ENCODE measurements around the gene CLASRP.

Gene CLASRP

GRCh38 chr19:45097450-45097775 is 58.6 kb downstream of the CLASRP start:
- H3K36me3 ChIP-seq (ENCODE audit: low read length) = no peaks in the 10 kb centered on the region
- H3K79me2 ChIP-seq (ENCODE audit: insufficient read depth, low read length) = peaks cover 93% of the 10 kb centered on the region
- no peak for TF ChIP-seq EZH2phosphoT487 (conservative IDR thresholded peaks at IDR 0.05; ENCODE audit: low read length)
- TF ChIP-seq, protein P1, sequence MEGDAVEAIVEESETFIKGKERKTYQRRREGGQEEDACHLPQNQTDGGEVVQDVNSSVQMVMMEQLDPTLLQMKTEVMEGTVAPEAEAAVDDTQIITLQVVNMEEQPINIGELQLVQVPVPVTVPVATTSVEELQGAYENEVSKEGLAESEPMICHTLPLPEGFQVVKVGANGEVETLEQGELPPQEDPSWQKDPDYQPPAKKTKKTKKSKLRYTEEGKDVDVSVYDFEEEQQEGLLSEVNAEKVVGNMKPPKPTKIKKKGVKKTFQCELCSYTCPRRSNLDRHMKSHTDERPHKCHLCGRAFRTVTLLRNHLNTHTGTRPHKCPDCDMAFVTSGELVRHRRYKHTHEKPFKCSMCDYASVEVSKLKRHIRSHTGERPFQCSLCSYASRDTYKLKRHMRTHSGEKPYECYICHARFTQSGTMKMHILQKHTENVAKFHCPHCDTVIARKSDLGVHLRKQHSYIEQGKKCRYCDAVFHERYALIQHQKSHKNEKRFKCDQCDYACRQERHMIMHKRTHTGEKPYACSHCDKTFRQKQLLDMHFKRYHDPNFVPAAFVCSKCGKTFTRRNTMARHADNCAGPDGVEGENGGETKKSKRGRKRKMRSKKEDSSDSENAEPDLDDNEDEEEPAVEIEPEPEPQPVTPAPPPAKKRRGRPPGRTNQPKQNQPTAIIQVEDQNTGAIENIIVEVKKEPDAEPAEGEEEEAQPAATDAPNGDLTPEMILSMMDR (IDR thresholded peaks at IDR 0.05; ENCODE audit: insufficient read depth, low read length, poor library complexity, severe bottlenecking) = no peak
- no peak overlapping the region for H3K27ac ChIP-seq (ENCODE audit: low read depth, low read length)
- no peak overlapping the region for H3K9ac ChIP-seq (ENCODE audit: low read length)
- H3K27me3 ChIP-seq (ENCODE audit: low read length) = no peaks in the 10 kb centered on the region
- H3K9me2 ChIP-seq (replicated peaks; ENCODE audit: insufficient read depth, low read length) = no peaks in the 10 kb centered on the region
- H3K4me3 ChIP-seq (ENCODE audit: insufficient read depth, low read length, poor library complexity, severe bottlenecking) = no peak overlapping the region
- no peaks in the 10 kb centered on the region for H3K9me3 ChIP-seq (ENCODE audit: insufficient read depth, low read length)
- no peaks in the 10 kb centered on the region for H3F3A ChIP-seq (ENCODE audit: insufficient read depth)
- no peak overlapping the region for H2AFZ ChIP-seq (ENCODE audit: low read depth, low read length, severe bottlenecking)
- no peaks in the 10 kb centered on the region; the same call in 1 of the 2 replicates for H4K20me1 ChIP-seq (ENCODE audit: low read depth, low read length)
- H3K4me2 ChIP-seq (ENCODE audit: low read depth, low read length, poor library complexity, severe bottlenecking) = no peak overlapping the region

GRCh38 chr19:45097776-45098520 is 59.1 kb downstream of the CLASRP start:
- no peak overlapping the region for H2AFZ ChIP-seq (ENCODE audit: low read depth, low read length, severe bottlenecking)
- H4K20me1 ChIP-seq (ENCODE audit: low read depth, low read length) = no peaks in the 10 kb centered on the region; the same call in 1 of the 2 replicates
- H3K9me3 ChIP-seq (ENCODE audit: insufficient read depth, low read length) = no peaks in the 10 kb centered on the region
- no peaks in the 10 kb centered on the region for H3K9me2 ChIP-seq (replicated peaks; ENCODE audit: insufficient read depth, low read length)
- no peaks in the 10 kb centered on the region for H3K36me3 ChIP-seq (ENCODE audit: low read length)
- H3K79me2 ChIP-seq (ENCODE audit: insufficient read depth, low read length) = peaks cover 98% of the 10 kb centered on the region
- H3K27me3 ChIP-seq (ENCODE audit: low read length) = no peaks in the 10 kb centered on the region
- H3K4me2 ChIP-seq (ENCODE audit: low read depth, low read length, poor library complexity, severe bottlenecking) = no peak overlapping the region
- H3F3A ChIP-seq (ENCODE audit: insufficient read depth) = no peaks in the 10 kb centered on the region
- no peak overlapping the region for H3K27ac ChIP-seq (ENCODE audit: low read depth, low read length)
- H3K4me3 ChIP-seq (ENCODE audit: insufficient read depth, low read length, poor library complexity, severe bottlenecking) = no peak overlapping the region
- no peak overlapping the region for H3K9ac ChIP-seq (ENCODE audit: low read length)
- no peak for TF ChIP-seq EZH2phosphoT487 (conservative IDR thresholded peaks at IDR 0.05; ENCODE audit: low read length)
- TF ChIP-seq, protein P1 (IDR thresholded peaks at IDR 0.05; ENCODE audit: insufficient read depth, low read length, poor library complexity, severe bottlenecking) = no peak

- H3K9me3 ChIP-seq (ENCODE audit: insufficient read depth, low read length) = no peaks in the 10 kb centered on the region
- H3K4me3 ChIP-seq (ENCODE audit: insufficient read depth, low read length, poor library complexity, severe bottlenecking) = no peak overlapping the region
- no peak overlapping the region for H2AFZ ChIP-seq (ENCODE audit: low read depth, low read length, severe bottlenecking)
- H3F3A ChIP-seq (ENCODE audit: insufficient read depth) = no peaks in the 10 kb centered on the region
- H4K20me1 ChIP-seq (ENCODE audit: low read depth, low read length) = no peaks in the 10 kb centered on the region; the same call in 1 of the 2 replicates
- TF ChIP-seq, protein P1 (IDR thresholded peaks at IDR 0.05; ENCODE audit: insufficient read depth, low read length, poor library complexity, severe bottlenecking) = no peak
- TF ChIP-seq EZH2phosphoT487 (conservative IDR thresholded peaks at IDR 0.05; ENCODE audit: low read length) = no peak
- peaks cover 97% of the 10 kb centered on the region for H3K79me2 ChIP-seq (ENCODE audit: insufficient read depth, low read length)
- H3K9ac ChIP-seq (ENCODE audit: low read length) = no peak overlapping the region
- no peaks in the 10 kb centered on the region for H3K27me3 ChIP-seq (ENCODE audit: low read length)
- H3K4me2 ChIP-seq (ENCODE audit: low read depth, low read length, poor library complexity, severe bottlenecking) = no peak overlapping the region
- no peak overlapping the region for H3K27ac ChIP-seq (ENCODE audit: low read depth, low read length)
- no peaks in the 10 kb centered on the region for H3K9me2 ChIP-seq (replicated peaks; ENCODE audit: insufficient read depth, low read length)
- no peaks in the 10 kb centered on the region for H3K36me3 ChIP-seq (ENCODE audit: low read length)
Measured at GRCh38 chr19:45098521-45099466, 59.9 kb downstream of the CLASRP start.

All from SU-DHL-6 (cell line).